HT-29 (cell line): Measurements from ENCODE around the gene TEAD1. TPM values are rescaled to one million over a fixed set of nuclear protein-coding genes. Genes with fewer than 3 reads are reported as not detected.

Experiments
- DNase-seq: peaks from one replicate; pipeline ENCODE4 v3.0.0-alpha.2; 2015; ENCODE audit warnings: low spot score
- total RNA-seq: library from RNA; depleted of rRNA; stranded (reverse); fragments of >200 nt; shearing (Covaris generic); gene quantifications from 2 replicates; pipeline ENCODE4 v1.2.3, GENCODE V29; 2014

TEAD1 gene
- total RNA-seq, 1 experiment from 2014 or later, result 102 TPM

DNA sequence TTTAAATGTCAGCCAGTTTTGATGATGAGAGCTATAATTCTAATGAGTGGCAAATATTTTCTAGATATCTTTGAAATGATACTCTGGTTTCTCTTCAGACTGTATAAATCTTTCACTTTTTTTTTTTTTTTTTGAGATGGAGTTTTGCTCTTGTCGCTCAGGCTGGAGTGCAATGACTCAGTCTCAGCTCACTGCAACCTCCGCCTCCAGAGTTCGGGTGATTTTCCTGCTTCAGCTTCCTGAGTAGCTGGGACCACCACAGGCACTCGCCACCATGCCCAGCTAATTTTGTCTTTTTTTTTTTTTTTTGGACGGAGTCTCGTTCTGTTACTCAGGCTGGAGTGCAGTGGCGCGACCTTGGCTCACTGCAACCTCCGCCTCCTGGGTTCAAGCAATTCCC lies 113.6 kb downstream of the TEAD1 start:
- DNase-seq, result no peak

DNA sequence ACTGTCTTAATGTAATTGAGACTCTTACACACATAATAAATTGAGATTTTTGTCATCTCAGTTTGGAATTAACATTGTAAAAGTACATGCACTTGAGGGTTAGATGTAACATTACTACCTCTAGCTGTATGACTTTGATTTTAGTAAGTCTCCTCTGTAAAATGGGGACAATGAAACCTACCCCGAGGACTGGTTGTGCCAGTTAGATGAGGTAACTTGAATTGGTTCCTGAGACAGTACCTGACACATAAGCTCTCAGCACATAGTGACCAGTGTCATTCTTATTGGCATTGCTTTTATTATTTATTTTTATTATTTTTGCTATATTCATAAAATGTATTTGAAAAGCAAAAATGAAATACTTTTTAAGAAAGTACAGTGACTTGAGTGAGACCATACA lies 114.8 kb downstream of the TEAD1 start:
- no peak for DNase-seq

DNA sequence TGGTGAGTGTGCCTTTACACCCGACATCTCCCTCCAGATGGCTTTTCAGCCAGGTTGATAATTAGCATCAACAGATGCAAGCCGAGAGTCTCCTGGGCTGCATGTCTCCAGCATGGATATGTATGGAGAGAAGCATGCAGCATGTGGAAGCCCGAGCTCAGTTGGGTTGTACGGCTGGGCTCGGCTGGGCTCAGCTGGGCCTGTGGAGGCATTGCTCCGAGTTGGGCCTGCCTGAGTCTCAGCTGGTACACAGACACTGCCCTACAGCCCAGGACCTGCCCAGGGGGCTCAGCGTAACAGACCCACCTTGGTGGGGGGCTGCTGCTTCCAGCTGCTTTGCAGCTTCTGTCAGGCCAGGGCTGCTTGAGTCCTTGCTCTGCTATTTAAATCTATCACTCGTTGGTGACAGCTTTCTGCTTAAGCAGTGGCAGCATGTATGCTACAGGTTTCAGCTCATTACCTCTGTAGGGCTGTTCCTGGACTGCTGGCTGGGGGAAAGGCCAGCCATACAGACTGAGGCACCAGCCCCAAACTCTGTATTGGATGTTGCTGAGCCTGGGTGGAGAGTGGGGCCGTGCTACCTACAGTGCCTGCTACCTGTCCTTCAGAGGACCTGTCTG lies 115.5 kb downstream of the TEAD1 start:
- no peak for DNase-seq

DNA sequence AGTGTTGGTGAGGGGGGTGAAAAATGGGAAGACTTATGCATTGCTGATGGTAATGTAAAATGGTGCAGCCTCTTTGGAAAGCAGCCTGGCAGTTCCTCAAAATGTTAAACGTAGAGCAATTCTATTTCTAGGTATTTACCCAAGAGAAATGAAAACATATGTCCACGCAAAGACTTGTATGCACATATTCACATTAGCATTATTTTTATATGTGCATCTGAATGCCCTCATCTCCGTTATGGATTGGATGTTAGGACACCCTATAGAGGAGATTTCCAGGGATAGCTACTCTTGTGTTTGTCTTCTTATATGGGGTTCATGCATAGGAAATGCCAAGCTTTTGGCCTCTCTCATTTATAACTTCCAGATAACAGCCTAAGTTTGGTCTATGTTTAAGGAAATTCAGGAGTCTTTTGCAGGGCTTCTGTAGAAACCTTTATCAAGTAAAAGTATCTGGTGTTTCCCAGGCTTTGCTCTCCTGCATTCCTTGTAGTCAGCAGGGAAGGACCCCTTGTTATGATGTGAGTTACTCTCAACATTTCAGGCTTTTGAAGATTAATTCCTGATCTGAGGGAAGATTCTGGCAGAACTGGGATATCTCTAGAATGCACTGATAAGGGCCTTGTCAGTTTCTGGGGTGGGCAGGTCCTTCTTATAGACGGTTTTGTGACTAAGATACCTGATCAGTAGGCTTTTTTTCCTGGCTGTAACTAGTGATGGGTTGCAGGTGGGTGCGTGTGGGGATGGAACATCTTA lies 116.8 kb downstream of the TEAD1 start:
- DNase-seq, result no peak

DNA sequence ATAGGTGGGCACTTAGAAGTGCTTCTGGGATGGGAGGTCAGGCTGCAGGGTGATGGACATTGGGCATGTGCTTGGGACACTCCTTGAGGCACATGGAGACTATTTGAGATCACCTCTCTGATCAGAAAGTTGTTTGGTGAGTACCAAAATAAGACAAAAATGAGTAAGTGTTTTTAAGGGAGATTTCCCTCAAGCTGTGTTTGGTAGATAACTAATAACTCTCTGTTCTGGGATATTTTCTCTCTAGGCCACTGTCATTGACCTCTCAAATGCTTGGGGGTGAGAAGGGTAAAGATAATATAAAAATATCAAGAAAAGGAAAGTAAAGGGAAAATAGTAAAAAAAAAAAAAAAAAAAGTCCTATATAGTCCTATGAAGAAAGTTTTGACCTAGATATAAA lies 117.8 kb downstream of the TEAD1 start:
- DNase-seq, result no peak

DNA sequence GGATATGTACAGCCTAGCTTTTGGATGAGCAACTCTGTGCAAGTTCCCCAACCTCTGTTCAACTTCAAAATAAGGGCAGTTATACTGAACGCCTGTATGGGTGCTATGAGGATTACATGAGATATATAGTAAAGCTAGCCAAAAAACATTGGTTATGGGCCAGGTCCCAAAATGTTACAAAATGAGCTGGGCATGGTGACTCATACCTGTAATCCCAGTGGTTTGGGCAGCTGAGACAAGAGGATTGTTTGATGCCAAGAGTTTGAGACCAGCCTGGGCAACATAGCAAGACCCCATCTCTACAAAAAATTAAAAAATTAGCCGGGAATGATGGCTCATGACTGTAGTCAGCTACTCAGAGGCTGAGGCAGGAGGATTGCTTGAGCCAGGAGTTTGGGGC lies 118.4 kb downstream of the TEAD1 start:
- no peak for DNase-seq

DNA sequence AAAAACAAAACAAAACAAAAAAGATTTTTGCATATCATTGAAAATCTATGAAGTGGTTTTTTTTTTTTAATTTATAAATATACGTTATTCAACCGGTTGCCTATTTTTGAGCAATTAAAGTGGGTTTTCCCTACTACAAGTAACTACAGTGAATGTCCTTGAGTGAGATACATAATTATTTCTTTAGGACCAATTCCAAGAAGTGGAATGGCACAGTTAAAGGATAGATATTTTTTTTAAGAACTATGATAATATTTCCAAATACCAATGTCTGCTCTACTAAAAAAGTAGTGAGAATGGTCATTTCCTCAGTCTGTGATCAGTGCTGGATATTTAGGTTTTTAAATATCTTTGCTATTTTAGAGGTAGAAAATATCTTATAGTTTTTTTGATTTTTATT lies 118.8 kb downstream of the TEAD1 start:
- DNase-seq, result no peak

DNA sequence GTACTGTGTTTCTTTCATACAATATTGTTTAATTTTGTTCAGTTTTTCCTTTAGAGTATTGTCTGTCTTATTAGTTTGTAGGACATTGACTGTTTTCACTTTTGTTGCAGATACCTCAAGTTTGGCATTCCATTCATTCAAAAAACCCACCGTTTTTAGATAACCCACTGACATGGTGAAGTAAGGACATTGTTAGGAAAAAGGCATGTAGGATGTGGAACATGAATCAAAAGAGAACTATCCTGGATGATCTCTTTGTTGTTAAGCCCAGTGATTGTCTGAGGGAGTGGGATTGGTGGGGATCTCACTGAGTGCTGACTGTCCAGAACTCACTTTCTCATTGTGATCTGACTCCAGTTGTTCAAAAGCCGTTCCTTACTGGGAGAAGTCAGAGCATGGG lies 119.3 kb downstream of the TEAD1 start:
- DNase-seq, result no peak

DNA sequence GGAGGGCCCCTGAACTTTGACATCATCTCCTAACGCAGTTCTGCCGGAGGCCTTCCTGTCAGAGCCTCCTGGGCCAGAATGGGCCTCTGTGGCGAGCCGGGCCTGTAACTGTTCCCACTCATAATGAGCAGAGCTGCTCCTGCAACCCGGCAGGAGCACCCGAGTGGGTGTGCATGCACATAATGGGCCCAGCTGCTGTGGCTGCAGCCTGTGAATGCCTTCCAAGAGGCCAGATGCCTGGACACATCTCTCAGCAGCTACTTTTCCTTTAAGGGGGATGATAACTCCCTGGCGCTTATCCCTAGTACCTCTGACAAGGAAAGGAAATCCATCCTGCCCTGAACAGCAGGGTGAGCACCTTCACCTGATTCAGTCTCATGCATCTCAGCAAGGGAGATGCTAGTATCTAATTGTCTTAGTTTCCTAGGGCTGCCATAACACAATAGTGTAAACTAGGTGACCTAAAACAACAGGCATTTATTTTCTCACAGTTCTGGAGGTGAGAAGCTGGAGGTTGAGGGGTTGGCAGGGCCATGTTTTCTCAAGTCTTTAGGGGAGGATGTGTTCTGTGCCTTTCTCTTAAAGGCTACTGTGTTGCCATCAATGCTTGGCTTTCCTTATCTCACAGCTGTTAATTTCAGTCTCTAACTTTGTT lies 120.5 kb downstream of the TEAD1 start:
- no peak for DNase-seq

DNA sequence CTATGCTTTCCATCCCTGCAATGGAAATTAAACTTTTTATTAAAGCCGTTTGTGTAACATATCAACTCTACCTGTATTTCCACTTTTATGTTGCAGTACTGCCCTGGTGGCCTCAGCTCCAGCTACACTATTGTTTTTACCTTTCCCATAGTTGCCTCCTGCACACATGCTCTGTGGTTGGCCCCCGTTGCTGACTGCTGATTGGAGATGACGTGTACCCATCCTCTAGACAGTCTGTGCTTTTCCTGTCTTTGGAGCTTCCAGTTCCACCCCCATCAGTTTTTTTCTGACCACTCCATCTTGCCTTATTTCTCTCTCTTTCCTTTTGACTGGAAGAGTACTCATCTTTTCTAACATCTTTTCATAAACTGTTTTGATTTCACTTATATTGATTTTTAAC lies 123.8 kb downstream of the TEAD1 start:
- DNase-seq, result no peak

DNA sequence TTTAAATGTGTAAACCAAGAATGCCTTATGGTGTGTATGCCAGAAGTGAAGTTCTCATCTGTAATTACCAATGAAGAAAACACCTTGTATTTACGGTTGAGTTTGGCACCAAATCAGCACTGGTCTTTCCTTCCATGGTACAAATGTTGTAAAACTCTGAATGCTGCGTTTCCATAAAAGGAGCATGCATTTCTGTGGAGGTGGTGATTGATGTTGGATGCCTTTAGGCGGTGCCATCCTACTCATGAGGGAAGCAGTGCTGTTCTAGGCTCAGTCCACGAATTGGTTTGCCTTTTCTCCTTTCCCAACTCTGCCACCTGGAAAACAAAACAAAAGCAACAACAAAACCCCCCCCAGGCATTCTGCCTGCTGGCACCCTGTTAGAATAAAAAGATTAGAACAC lies 124.4 kb downstream of the TEAD1 start:
- DNase-seq, result peak; percentile 49

DNA sequence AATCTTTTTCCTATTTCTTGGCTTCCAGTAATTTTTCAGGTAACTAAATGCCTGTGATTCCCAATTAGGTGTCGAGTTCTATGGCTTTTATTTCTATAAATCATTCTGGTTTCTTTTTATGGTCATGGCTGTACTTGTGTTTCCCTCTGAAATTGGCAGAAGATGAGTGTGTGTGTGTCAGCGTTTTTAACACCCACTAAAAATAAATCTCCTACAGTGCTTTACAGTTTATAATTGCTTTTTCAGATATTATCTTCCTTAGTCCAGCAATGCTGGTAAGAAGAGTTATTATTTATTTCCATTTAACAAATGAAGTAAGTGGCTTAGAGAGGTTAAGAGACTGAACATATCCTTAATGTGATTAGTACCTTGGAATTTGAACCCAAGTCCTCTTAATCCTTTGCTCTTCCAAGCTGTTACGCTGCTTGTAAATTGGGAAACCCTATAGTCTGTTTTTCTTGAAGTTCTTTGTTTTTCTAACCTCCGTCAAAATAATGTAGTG lies 125.2 kb downstream of the TEAD1 start:
- DNase-seq, result peak; percentile 34

DNA sequence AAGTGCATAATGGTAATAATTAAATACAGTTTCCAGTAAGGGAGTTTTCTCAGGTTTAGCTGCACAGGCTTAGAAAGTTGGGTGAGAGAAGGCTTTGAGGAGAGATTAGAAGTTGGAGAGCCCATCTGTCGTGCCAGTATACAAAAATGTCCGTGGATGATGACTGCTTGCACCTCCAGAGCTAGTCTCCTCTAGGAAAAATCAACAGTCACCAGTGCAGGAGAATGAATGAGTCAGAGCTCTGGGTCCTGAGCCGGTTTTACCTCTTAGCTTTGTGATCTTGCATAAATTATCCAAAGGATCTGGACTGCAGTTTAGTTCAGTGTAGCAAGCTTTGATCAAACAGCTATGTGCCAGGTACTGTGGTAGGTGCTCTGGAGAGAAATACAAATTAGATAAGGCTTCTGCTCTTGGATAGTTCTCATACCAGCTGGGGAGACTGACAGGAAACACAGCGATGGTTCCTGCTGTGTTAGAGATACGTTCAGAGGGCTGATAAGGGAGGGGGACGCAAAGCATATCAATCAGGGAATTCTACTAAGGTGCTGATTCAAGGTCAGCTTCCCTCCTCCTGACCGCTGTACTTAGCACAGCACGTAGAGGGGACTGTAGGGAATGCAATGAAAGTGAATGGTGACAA lies 125.9 kb downstream of the TEAD1 start:
- DNase-seq, result peak; percentile 94

DNA sequence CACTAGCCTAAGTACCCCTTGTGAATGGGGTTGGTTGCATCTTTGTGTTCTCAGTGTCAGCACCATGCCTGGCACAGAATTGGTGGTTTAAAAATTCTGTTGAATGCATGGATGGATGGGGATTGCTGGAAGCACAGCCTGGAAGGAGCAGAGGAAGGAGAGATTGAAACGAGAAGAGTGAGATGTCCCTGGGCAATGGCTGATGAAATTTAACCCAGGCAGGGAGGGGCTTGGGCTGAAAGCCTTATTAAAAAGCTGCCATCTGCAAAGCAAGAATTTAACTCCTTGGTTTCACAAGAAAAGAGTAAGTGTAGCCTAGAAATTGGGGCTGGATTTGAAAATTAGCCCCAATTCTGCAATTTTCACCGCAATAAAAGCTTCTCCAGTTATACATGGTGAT lies 126.7 kb downstream of the TEAD1 start:
- DNase-seq, result no peak

DNA sequence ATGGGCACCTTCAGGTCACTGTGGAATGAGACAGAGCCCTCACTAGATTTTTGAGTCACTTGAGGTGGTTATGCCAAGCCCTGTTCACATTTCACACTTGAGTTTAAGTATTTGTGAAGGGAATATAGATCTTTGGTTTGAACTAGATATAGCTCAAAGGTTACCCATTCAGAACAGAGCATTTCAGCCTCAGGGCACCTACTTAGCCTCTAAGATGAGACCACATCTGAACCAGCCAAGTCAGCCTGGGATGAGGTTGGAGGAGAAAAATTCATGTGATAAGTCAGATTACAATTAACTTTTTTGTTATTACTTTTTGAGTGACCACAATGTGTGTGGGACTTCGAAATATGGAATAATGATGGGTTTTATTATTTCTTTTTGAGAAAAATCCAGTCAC lies 127.8 kb downstream of the TEAD1 start:
- DNase-seq, result peak; percentile 43

DNA sequence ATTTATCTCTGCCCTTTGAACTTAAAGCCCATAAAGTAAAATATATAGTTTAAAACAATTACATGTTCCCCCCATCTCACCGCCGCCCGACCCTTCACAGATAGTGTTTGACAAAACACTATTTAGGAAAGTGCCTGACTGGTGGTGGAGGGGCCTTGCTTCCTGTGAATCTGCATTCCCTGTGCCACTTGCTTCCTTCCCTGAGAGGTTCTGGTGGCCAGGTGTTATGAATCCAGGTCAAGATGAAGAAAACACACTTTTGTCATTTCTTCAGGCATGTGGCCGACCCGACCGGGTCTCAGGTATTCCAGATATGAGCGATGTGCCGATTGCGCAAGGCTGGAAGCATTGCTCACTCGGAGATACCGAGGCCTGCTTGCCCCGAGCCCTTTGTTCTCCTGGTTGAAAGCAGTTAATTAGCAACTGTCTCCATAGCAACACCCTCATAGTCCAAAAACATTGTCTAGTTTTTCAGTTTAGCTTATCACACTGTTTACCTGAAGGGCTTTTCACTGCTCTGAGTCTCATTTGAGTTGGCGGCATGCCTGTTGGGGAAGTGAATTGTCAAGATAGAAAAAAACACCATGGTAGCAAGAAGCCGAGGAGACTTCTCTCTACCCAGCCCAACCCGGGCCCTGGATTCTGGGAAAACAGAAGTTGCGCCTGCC lies 128.3 kb downstream of the TEAD1 start:
- peak; percentile 99 for DNase-seq

DNA sequence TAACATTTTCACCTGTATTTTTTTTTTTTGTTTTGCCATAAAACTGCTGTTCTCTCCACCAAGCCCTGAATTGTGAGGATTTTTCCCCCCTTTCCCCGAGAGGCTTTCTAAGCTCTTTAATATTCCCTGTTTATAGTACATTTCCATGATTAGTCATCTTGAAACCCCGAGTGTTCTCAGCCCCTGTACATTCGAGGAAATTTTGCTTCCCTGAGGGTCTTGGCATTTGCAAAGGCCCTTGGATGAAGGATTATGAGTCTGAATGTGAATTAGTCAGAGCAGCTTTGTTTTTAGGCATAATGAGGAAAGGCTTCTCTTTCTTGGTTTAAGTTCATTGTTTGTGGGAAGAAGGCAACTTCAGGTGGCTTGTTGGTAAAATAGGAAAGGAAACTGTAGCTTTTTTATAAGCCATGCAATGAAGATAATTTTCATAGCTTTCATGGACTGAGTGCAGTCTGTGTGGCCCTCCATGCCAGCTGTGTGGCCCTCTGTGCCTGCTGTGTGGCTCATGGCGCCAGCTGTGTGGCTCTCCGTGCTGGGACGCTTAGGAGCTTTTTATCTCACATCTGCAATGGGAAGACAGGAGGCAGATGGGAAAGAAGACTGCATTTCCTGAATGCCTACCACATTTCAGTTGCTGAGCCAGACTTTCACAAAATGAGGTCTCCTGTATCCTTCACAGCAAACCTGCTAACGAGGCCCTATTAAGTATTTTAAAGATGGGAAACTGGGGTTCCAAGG lies 129.0 kb downstream of the TEAD1 start:
- DNase-seq, result no peak

DNA sequence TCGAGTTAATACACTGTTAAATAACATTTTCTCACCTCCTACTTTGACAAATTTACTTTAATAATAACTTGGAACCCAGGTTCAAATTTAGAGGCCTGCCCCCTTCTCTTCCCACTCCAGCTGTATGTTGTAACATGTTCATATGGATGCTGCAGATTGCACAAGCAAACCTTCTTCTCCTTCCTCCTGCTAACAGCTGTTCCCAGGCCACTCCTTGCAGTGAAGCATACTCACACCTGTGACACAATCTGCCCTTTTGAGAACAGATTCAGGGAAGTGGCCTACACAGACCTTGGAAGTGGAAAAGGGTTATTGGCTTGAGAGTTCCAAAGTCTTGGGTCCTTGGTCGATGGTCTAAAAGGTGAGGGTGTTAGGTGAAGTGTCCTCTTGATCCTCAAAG lies 131.9 kb downstream of the TEAD1 start:
- DNase-seq, result no peak

DNA sequence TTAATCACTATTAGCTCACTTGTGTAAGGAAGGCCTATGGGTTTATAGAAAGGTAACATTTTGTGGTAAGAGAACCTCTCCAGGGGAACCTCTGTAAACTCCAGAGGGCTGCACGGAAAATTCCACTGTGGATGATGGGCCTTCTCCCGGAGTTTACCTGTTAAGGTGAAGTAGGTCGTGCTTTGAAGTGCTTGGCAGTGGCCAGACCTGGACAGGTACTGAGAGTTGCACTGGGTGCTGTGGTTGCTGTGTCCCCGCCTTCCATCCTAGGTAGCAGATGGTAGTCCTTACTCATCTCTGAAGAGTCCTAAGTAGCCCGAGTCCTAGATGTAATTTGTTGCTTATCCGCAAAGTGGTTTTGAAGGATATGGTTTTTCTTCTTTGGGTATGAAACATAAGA lies 133.4 kb downstream of the TEAD1 start:
- no peak for DNase-seq

DNA sequence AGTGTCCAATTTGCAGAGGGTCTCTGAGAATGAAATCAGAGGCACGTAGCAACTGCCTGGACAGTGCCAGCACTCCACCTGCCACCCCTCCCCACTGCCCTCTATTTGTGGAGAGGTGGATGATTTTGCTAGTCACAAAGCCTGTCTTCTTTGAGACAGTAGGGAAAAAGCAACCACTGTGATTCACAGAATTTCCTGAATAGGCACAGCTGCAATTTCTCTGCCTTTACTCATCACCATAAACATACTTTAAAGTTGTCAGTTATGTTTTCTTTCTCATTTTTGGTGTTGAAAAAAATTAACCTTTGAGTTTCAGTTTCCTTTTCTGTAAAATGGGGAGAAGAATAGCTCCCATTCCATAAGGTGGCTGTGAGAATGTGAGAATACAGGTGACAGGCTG lies 134.3 kb downstream of the TEAD1 start:
- no peak for DNase-seq

DNA sequence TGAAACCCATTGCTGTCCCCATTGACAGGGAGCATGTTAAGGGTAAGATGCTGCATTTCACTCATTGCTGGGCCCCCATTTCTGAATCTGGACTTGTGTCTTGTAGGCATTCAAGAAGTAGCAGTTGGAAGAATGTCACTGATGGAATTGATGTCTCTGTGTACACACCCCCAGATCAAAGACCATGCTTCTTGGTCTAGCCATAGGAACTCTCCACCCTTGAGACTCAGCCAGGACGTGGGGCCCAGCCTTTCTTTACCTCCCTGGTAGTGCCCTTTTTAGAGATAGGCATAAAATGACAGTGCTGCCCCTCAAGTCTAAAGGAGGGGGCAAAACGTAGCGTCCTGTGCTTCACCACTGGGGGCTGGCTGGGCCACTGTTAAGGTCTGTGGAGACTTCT lies 135.1 kb downstream of the TEAD1 start:
- no peak for DNase-seq
